GM12878 (cell line): ENCODE data around the gene MRPS18A. TPM values are rescaled to one million over a fixed set of nuclear protein-coding genes. Genes with fewer than 3 reads are reported as not detected.

Experiments used
- ATF7 ChIP-seq: fragments of 450-650 bp; IDR thresholded peaks from 2 replicates; pipeline ENCODE4 v1.6.1; 2016; ENCODE audit warnings: low read depth, mild to moderate bottlenecking
- ESRRA ChIP-seq: IDR thresholded peaks from 2 replicates; pipeline ENCODE4 v1.6.1; 2012; ENCODE audit warnings: mild to moderate bottlenecking, low read length, improper control_type of control experiment
- JUNB ChIP-seq: IDR thresholded peaks from 2 replicates; pipeline ENCODE4 v1.6.1; 2016; ENCODE audit warnings: antibody characterized with exemption, mild to moderate bottlenecking
- JUND ChIP-seq: IDR thresholded peaks from 2 replicates; pipeline ENCODE4 v1.6.1; 2012; ENCODE audit warnings: low read depth, mild to moderate bottlenecking, low read length, improper control_type of control experiment, moderate library complexity
- NFYB ChIP-seq: IDR thresholded peaks from 2 replicates; pipeline ENCODE4 v1.6.1; 2011; ENCODE audit warnings: low read depth, mild to moderate bottlenecking, low read length, improper control_type of control experiment, moderate library complexity; ENCODE audit not compliant: insufficient read depth
- NKRF ChIP-seq: fragments of 450-650 bp; conservative IDR thresholded peaks from 2 replicates; pipeline ENCODE4 v1.6.1; 2017; ENCODE audit warnings: mild to moderate bottlenecking, moderate library complexity
- PRDM15 ChIP-seq: fragments of 450-650 bp; formaldehyde crosslinking; IDR thresholded peaks from 2 replicates; pipeline ENCODE4 v1.4.0; 2020; ENCODE audit warnings: mild to moderate bottlenecking, moderate library complexity
- RFX5 ChIP-seq: IDR thresholded peaks from 2 replicates; pipeline ENCODE4 v1.6.1; 2011; ENCODE audit warnings: low read depth, low read length, improper control_type of control experiment
- SREBF1 ChIP-seq: IDR thresholded peaks from 2 replicates; pipeline ENCODE4 v1.6.1; 2012; ENCODE audit warnings: mild to moderate bottlenecking, low read length
- USF1 ChIP-seq: IDR thresholded peaks from 2 replicates; pipeline ENCODE4 v1.6.1; 2011; ENCODE audit warnings: borderline replicate concordance, low read depth, mild to moderate bottlenecking, moderate library complexity, mixed read lengths, low read length; ENCODE audit not compliant: insufficient read depth; ENCODE audit errors: extremely low read length
- polyA plus RNA-seq, 11 experiments: library from polyadenylated mRNA; depleted of rRNA in 4 of 11; unstranded in 6 of 11; stranded (reverse) in 5 of 11; fragments of >200 nt; fragmentation: Nextera tagmentation in 4 of 11; fragmentation: Illumina TruSeq in 1 of 11; extraction: Ambion mirVana in 4 of 11; extraction: Trizol in 1 of 11; gene quantifications; 1 replicate in 1 of 11; 2 replicates in 10 of 11; pipeline versions ENCODE4 v1.2.1 to v1.2.3, GENCODE V29; 2011 to 2016; ENCODE audit warnings: inconsistent platforms in 2 of 11, missing spikeins in 2 of 11, low read depth in 1 of 11
- total RNA-seq, 4 experiments: library from RNA; depleted of rRNA in 3 of 4; stranded (reverse); fragments of >200 nt in 3 of 4; fragmentation: Illumina TruSeq in 1 of 4; extraction: Trizol in 1 of 4; gene quantifications; 2 replicates each; pipeline versions ENCODE4 v1.2.1 to v1.2.3, GENCODE V29; 2013 to 2021
- TF ChIP-seq, protein P1 (sequence below): fragments of 450-650 bp; IDR thresholded peaks from 2 replicates; pipeline ENCODE4 v1.6.1; 2016; ENCODE audit warnings: mild to moderate bottlenecking, moderate library complexity, borderline replicate concordance
- TF ChIP-seq, protein P2 (sequence below): fragments of 450-650 bp; IDR thresholded peaks from 2 replicates; pipeline ENCODE4 v1.6.1; 2017; ENCODE audit warnings: mild to moderate bottlenecking, moderate library complexity

The MRPS18A gene
- total and polyA plus RNA-seq, 10 of the 15 experiments (the other 5 are each of a cell fraction or from before 2014, with no cell fraction given) = 66.3 to 158 (median 98.7) TPM

- TF ChIP-seq RFX5 = no peak
- TF ChIP-seq PRDM15 = no peak
- TF ChIP-seq USF1 = no peak
- TF ChIP-seq NKRF = peak; percentile 83
- no peak for TF ChIP-seq ATF7
- TF ChIP-seq ESRRA = no peak
- TF ChIP-seq, protein P1, sequence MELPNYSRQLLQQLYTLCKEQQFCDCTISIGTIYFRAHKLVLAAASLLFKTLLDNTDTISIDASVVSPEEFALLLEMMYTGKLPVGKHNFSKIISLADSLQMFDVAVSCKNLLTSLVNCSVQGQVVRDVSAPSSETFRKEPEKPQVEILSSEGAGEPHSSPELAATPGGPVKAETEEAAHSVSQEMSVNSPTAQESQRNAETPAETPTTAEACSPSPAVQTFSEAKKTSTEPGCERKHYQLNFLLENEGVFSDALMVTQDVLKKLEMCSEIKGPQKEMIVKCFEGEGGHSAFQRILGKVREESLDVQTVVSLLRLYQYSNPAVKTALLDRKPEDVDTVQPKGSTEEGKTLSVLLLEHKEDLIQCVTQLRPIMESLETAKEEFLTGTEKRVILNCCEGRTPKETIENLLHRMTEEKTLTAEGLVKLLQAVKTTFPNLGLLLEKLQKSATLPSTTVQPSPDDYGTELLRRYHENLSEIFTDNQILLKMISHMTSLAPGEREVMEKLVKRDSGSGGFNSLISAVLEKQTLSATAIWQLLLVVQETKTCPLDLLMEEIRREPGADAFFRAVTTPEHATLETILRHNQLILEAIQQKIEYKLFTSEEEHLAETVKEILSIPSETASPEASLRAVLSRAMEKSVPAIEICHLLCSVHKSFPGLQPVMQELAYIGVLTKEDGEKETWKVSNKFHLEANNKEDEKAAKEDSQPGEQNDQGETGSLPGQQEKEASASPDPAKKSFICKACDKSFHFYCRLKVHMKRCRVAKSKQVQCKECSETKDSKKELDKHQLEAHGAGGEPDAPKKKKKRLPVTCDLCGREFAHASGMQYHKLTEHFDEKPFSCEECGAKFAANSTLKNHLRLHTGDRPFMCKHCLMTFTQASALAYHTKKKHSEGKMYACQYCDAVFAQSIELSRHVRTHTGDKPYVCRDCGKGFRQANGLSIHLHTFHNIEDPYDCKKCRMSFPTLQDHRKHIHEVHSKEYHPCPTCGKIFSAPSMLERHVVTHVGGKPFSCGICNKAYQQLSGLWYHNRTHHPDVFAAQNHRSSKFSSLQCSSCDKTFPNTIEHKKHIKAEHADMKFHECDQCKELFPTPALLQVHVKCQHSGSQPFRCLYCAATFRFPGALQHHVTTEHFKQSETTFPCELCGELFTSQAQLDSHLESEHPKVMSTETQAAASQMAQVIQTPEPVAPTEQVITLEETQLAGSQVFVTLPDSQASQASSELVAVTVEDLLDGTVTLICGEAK = no peak
- TF ChIP-seq NFYB = no peak
- TF ChIP-seq, protein P2, sequence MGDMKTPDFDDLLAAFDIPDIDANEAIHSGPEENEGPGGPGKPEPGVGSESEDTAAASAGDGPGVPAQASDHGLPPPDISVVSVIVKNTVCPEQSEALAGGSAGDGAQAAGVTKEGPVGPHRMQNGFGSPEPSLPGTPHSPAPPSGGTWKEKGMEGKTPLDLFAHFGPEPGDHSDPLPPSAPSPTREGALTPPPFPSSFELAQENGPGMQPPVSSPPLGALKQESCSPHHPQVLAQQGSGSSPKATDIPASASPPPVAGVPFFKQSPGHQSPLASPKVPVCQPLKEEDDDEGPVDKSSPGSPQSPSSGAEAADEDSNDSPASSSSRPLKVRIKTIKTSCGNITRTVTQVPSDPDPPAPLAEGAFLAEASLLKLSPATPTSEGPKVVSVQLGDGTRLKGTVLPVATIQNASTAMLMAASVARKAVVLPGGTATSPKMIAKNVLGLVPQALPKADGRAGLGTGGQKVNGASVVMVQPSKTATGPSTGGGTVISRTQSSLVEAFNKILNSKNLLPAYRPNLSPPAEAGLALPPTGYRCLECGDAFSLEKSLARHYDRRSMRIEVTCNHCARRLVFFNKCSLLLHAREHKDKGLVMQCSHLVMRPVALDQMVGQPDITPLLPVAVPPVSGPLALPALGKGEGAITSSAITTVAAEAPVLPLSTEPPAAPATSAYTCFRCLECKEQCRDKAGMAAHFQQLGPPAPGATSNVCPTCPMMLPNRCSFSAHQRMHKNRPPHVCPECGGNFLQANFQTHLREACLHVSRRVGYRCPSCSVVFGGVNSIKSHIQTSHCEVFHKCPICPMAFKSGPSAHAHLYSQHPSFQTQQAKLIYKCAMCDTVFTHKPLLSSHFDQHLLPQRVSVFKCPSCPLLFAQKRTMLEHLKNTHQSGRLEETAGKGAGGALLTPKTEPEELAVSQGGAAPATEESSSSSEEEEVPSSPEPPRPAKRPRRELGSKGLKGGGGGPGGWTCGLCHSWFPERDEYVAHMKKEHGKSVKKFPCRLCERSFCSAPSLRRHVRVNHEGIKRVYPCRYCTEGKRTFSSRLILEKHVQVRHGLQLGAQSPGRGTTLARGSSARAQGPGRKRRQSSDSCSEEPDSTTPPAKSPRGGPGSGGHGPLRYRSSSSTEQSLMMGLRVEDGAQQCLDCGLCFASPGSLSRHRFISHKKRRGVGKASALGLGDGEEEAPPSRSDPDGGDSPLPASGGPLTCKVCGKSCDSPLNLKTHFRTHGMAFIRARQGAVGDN = no peak
- TF ChIP-seq JUNB = no peak
- TF ChIP-seq SREBF1 = no peak
- no peak for TF ChIP-seq JUND
Measured at GRCh38 chr6:43628393-43629103, 59.0 kb downstream of the MRPS18A start (continued).
